SK-N-SH (cell line): ENCODE measurements around the gene MIER1.

Source experiments
- CTCF ChIP-seq: fragments of 200-600 bp; sonication (generic); IDR thresholded peaks from 2 replicates; pipeline ENCODE4 v1.6.1; 2017; ENCODE audit warnings: antibody characterized with exemption, mild to moderate bottlenecking, moderate library complexity
- EZH2phosphoT487 ChIP-seq: fragments of 200-600 bp; sonication (generic); IDR thresholded peaks from 2 replicates; pipeline ENCODE4 v1.6.1; 2017; ENCODE audit warnings: low read depth, mixed run types, mild to moderate bottlenecking, antibody characterized with exemption, moderate library complexity, borderline replicate concordance
- JUND ChIP-seq: IDR thresholded peaks from 2 replicates; pipeline ENCODE4 v1.4.0; 2012
- MXI1 ChIP-seq: IDR thresholded peaks from 2 replicates; pipeline ENCODE4 v1.6.1; 2012; ENCODE audit warnings: mild to moderate bottlenecking, low read depth, low read length, improper control_type of control experiment
- NFIC ChIP-seq: IDR thresholded peaks from 2 replicates; pipeline ENCODE4 v1.4.0; 2012; ENCODE audit warnings: borderline replicate concordance
- POLR2AphosphoS5 ChIP-seq: IDR thresholded peaks from 2 replicates; pipeline ENCODE4 v1.6.1; 2012; ENCODE audit warnings: low read depth, low read length
- RAD21 ChIP-seq: IDR thresholded peaks from 2 replicates; pipeline ENCODE4 v1.6.1; 2012; ENCODE audit warnings: mild to moderate bottlenecking, low read length
- RCOR1 ChIP-seq: fragments of 150-350 bp; IDR thresholded peaks from 2 replicates; pipeline ENCODE4 v1.6.1; 2017; ENCODE audit warnings: antibody characterized with exemption, low read length
- TAF1 ChIP-seq: IDR thresholded peaks from 2 replicates; pipeline ENCODE4 v1.6.1; 2012; ENCODE audit warnings: low read depth, mild to moderate bottlenecking, low read length, moderate library complexity, borderline replicate concordance
- USF2 ChIP-seq: fragments of 150-350 bp; IDR thresholded peaks from 2 replicates; pipeline ENCODE4 v1.6.1; 2017; ENCODE audit warnings: antibody characterized with exemption, low read length, low read depth, borderline replicate concordance
- YY1 ChIP-seq: IDR thresholded peaks from 2 replicates; pipeline ENCODE4 v1.4.0; 2012; ENCODE audit warnings: low read depth, mild to moderate bottlenecking
- TF ChIP-seq, protein P1 (sequence below): IDR thresholded peaks from 2 replicates; pipeline ENCODE4 v1.6.1; 2012; ENCODE audit warnings: mild to moderate bottlenecking, low read depth, low read length, moderate library complexity
- TF ChIP-seq, protein P2 (sequence below): fragments of 150-350 bp; IDR thresholded peaks from 2 replicates; pipeline ENCODE4 v1.6.1; 2016; ENCODE audit warnings: mild to moderate bottlenecking, low read depth, low read length

DNA sequence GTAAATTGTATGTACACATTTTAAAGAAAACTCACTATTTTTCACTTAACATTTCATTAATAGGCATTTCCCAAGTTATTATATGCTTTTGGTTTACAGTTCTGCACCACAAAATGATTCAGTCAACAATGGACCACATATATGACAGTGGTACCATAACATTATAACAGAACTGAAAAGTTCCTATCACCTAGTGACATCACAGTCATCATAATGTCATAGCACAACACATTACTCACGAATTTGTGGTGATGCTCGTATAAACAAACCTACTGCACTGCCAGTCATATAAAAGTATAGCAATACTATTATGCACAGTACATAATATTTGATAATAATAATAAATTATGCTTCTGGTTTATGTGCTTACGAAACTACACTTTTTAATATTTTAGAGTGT is 31.1 kb upstream of the MIER1 start:
- no peak for TF ChIP-seq RCOR1
- TF ChIP-seq CTCF = no peak
- no peak for TF ChIP-seq TAF1
- TF ChIP-seq MXI1 = no peak
- TF ChIP-seq, protein P1, sequence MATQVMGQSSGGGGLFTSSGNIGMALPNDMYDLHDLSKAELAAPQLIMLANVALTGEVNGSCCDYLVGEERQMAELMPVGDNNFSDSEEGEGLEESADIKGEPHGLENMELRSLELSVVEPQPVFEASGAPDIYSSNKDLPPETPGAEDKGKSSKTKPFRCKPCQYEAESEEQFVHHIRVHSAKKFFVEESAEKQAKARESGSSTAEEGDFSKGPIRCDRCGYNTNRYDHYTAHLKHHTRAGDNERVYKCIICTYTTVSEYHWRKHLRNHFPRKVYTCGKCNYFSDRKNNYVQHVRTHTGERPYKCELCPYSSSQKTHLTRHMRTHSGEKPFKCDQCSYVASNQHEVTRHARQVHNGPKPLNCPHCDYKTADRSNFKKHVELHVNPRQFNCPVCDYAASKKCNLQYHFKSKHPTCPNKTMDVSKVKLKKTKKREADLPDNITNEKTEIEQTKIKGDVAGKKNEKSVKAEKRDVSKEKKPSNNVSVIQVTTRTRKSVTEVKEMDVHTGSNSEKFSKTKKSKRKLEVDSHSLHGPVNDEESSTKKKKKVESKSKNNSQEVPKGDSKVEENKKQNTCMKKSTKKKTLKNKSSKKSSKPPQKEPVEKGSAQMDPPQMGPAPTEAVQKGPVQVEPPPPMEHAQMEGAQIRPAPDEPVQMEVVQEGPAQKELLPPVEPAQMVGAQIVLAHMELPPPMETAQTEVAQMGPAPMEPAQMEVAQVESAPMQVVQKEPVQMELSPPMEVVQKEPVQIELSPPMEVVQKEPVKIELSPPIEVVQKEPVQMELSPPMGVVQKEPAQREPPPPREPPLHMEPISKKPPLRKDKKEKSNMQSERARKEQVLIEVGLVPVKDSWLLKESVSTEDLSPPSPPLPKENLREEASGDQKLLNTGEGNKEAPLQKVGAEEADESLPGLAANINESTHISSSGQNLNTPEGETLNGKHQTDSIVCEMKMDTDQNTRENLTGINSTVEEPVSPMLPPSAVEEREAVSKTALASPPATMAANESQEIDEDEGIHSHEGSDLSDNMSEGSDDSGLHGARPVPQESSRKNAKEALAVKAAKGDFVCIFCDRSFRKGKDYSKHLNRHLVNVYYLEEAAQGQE = no peak
- TF ChIP-seq NFIC = no peak
- no peak for TF ChIP-seq JUND
- TF ChIP-seq YY1 = no peak
- TF ChIP-seq RAD21 = no peak
- no peak for TF ChIP-seq POLR2AphosphoS5
- TF ChIP-seq USF2 = no peak
- TF ChIP-seq, protein P2, sequence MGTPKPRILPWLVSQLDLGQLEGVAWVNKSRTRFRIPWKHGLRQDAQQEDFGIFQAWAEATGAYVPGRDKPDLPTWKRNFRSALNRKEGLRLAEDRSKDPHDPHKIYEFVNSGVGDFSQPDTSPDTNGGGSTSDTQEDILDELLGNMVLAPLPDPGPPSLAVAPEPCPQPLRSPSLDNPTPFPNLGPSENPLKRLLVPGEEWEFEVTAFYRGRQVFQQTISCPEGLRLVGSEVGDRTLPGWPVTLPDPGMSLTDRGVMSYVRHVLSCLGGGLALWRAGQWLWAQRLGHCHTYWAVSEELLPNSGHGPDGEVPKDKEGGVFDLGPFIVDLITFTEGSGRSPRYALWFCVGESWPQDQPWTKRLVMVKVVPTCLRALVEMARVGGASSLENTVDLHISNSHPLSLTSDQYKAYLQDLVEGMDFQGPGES = no peak
- TF ChIP-seq EZH2phosphoT487 = no peak
